ENCODE data around the gene SGCA. TPM values are rescaled to one million over a fixed set of nuclear protein-coding genes. Genes with fewer than 3 reads are reported as not detected.

Gene SGCA
- total and polyA plus RNA-seq, 2 of the 13 experiments (the other 11 are each of a cell fraction or from before 2014, with no cell fraction given), result not detected

DNA sequence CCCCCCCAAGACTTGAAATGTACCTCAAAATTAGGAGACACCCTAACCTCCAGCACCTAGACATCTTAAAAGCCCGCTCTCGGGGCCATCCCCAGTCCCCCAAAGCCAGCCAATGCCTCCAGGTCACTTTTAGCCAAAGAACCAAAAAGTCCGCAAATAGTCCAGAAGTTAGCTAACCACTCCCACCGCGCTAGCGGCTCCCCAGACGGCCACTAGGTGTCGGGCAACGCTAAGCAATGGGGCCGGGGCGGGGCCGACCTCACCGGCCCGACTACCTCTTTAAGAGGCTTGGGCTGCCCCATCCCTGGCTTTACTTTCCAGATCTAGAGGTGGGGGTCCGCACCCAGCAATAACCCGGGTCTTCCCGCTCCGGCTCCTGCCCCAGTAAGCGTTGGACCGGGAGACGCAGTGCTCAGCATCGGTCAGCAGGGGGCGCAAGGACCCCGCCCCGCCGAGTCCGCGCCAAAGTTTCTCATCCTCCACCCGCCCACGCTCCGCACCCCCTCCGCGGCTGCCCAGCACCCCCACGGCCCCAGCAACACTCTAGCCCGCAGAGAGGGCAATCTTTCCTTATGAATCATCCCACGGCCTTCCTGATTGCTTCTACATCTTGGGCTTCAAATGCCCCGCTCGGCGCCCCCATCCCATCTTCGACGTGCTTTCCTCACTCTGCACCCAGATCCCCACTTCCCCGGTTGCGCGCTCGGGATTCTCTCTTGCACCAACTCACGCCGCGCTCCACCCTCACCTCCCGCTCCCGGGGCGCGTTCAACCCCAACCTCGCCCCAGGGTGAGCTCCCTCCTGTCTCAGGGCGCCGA is 34.9 kb downstream of the SGCA start (continued):
- TF ChIP-seq, protein P1, sequence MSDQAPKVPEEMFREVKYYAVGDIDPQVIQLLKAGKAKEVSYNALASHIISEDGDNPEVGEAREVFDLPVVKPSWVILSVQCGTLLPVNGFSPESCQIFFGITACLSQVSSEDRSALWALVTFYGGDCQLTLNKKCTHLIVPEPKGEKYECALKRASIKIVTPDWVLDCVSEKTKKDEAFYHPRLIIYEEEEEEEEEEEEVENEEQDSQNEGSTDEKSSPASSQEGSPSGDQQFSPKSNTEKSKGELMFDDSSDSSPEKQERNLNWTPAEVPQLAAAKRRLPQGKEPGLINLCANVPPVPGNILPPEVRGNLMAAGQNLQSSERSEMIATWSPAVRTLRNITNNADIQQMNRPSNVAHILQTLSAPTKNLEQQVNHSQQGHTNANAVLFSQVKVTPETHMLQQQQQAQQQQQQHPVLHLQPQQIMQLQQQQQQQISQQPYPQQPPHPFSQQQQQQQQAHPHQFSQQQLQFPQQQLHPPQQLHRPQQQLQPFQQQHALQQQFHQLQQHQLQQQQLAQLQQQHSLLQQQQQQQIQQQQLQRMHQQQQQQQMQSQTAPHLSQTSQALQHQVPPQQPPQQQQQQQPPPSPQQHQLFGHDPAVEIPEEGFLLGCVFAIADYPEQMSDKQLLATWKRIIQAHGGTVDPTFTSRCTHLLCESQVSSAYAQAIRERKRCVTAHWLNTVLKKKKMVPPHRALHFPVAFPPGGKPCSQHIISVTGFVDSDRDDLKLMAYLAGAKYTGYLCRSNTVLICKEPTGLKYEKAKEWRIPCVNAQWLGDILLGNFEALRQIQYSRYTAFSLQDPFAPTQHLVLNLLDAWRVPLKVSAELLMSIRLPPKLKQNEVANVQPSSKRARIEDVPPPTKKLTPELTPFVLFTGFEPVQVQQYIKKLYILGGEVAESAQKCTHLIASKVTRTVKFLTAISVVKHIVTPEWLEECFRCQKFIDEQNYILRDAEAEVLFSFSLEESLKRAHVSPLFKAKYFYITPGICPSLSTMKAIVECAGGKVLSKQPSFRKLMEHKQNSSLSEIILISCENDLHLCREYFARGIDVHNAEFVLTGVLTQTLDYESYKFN (CRISPR knock-in tag; conservative IDR thresholded peaks at IDR 0.05), result no peak; the same call in 1 of the 2 replicates
- TF ChIP-seq, protein P2, sequence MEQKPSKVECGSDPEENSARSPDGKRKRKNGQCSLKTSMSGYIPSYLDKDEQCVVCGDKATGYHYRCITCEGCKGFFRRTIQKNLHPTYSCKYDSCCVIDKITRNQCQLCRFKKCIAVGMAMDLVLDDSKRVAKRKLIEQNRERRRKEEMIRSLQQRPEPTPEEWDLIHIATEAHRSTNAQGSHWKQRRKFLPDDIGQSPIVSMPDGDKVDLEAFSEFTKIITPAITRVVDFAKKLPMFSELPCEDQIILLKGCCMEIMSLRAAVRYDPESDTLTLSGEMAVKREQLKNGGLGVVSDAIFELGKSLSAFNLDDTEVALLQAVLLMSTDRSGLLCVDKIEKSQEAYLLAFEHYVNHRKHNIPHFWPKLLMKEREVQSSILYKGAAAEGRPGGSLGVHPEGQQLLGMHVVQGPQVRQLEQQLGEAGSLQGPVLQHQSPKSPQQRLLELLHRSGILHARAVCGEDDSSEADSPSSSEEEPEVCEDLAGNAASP (CRISPR knock-in tag; IDR thresholded peaks at IDR 0.05; ENCODE audit: borderline replicate concordance), result no peak
- TF ChIP-seq TAF1 (CRISPR knock-in tag; IDR thresholded peaks at IDR 0.05), result no peak; the same call in 1 of the 2 replicates
- no peak for TF ChIP-seq KDM4B (CRISPR knock-in tag; IDR thresholded peaks at IDR 0.05)
- 0 out of 2 replicates have a peak, but pooled peaks have one; percentile 26 for TF ChIP-seq FIP1L1 (IDR thresholded peaks at IDR 0.05; ENCODE audit: borderline replicate concordance, insufficient read depth, low read depth, low read length)
- TF ChIP-seq, protein P3, sequence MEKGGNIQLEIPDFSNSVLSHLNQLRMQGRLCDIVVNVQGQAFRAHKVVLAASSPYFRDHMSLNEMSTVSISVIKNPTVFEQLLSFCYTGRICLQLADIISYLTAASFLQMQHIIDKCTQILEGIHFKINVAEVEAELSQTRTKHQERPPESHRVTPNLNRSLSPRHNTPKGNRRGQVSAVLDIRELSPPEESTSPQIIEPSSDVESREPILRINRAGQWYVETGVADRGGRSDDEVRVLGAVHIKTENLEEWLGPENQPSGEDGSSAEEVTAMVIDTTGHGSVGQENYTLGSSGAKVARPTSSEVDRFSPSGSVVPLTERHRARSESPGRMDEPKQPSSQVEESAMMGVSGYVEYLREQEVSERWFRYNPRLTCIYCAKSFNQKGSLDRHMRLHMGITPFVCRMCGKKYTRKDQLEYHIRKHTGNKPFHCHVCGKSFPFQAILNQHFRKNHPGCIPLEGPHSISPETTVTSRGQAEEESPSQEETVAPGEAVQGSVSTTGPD (CRISPR knock-in tag; IDR thresholded peaks at IDR 0.05), result no peak
- no peak for TF ChIP-seq AGO2 (optimal IDR thresholded peaks at IDR 0.05; ENCODE audit: low read depth, low read length)
- peak; percentile 45; the same call in 1 of the 2 replicates for TF ChIP-seq AHR (CRISPR knock-in tag; IDR thresholded peaks at IDR 0.05)
- no peak for TF ChIP-seq SIX1 (CRISPR knock-in tag; IDR thresholded peaks at IDR 0.05; ENCODE audit: borderline replicate concordance)
- 0 out of 2 replicates have a peak, but pooled peaks have one; percentile 52 for TF ChIP-seq SNAI1 (CRISPR knock-in tag; IDR thresholded peaks at IDR 0.05; ENCODE audit: borderline replicate concordance)
- TF ChIP-seq, protein P4, sequence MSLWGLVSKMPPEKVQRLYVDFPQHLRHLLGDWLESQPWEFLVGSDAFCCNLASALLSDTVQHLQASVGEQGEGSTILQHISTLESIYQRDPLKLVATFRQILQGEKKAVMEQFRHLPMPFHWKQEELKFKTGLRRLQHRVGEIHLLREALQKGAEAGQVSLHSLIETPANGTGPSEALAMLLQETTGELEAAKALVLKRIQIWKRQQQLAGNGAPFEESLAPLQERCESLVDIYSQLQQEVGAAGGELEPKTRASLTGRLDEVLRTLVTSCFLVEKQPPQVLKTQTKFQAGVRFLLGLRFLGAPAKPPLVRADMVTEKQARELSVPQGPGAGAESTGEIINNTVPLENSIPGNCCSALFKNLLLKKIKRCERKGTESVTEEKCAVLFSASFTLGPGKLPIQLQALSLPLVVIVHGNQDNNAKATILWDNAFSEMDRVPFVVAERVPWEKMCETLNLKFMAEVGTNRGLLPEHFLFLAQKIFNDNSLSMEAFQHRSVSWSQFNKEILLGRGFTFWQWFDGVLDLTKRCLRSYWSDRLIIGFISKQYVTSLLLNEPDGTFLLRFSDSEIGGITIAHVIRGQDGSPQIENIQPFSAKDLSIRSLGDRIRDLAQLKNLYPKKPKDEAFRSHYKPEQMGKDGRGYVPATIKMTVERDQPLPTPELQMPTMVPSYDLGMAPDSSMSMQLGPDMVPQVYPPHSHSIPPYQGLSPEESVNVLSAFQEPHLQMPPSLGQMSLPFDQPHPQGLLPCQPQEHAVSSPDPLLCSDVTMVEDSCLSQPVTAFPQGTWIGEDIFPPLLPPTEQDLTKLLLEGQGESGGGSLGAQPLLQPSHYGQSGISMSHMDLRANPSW (CRISPR knock-in tag; IDR thresholded peaks at IDR 0.05; ENCODE audit: borderline replicate concordance), result no peak
- no peak for TF ChIP-seq PHF5A (CRISPR knock-in tag; IDR thresholded peaks at IDR 0.05; ENCODE audit: low read depth, unreplicated experiment)
- TF ChIP-seq, protein P5, sequence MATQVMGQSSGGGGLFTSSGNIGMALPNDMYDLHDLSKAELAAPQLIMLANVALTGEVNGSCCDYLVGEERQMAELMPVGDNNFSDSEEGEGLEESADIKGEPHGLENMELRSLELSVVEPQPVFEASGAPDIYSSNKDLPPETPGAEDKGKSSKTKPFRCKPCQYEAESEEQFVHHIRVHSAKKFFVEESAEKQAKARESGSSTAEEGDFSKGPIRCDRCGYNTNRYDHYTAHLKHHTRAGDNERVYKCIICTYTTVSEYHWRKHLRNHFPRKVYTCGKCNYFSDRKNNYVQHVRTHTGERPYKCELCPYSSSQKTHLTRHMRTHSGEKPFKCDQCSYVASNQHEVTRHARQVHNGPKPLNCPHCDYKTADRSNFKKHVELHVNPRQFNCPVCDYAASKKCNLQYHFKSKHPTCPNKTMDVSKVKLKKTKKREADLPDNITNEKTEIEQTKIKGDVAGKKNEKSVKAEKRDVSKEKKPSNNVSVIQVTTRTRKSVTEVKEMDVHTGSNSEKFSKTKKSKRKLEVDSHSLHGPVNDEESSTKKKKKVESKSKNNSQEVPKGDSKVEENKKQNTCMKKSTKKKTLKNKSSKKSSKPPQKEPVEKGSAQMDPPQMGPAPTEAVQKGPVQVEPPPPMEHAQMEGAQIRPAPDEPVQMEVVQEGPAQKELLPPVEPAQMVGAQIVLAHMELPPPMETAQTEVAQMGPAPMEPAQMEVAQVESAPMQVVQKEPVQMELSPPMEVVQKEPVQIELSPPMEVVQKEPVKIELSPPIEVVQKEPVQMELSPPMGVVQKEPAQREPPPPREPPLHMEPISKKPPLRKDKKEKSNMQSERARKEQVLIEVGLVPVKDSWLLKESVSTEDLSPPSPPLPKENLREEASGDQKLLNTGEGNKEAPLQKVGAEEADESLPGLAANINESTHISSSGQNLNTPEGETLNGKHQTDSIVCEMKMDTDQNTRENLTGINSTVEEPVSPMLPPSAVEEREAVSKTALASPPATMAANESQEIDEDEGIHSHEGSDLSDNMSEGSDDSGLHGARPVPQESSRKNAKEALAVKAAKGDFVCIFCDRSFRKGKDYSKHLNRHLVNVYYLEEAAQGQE (IDR thresholded peaks at IDR 0.05; ENCODE audit: borderline replicate concordance in 1 of 2, low read depth in 1 of 2, low read length in 2 of 2), result no peak
- TF ChIP-seq ARID2 (CRISPR knock-in tag; IDR thresholded peaks at IDR 0.05; ENCODE audit: borderline replicate concordance), result no peak; the same call in 1 of the 2 replicates
